ENCODE results near the gene CPXM2.

CPXM2 gene

GRCh38 chr10:123848564-123849457 is 42.8 kb downstream of the CPXM2 start:
- no peak for DNase-seq (ENCODE audit: low read depth in 3 of 3)

DNA sequence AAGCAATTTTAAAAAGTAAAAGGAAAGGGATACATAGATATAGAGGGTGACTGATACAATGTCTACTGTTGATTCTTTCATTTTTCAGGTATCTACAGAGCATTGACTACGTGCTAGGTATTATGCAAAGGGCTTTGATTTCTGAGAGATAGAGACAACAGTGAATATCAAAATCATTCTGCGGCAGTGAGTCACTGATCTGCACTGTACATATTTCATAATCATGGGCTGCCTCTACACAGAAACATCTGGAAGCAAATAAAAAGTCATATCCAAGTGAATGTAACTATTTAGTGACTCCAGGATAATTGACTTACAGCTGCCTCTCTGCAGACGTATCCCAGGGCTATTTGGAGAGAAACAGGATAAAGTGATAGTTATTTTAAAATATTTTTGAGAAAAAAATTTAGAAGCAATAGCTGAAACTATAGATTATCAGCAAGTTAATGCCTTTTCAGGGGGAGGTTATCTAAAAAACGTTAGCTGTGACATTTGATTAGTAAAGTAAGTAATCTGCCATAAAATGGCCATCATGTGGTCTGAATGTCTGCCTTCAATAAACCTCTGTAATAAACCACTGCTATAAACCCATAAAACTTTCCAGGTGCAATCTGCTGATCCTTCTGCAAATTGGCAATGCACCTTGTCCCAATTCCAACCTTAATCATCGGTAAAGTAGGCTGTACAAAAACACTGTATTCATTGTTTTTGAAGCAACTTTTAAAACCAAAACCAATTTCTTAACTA is 43.7 kb downstream of the CPXM2 start:
- no peak for DNase-seq (ENCODE audit: low read depth in 3 of 3)

- DNase-seq (ENCODE audit: low read depth in 3 of 3): no peak
These were observed 47.8 kb downstream of the CPXM2 start for GRCh38 chr10:123843835-123844234.

DNA sequence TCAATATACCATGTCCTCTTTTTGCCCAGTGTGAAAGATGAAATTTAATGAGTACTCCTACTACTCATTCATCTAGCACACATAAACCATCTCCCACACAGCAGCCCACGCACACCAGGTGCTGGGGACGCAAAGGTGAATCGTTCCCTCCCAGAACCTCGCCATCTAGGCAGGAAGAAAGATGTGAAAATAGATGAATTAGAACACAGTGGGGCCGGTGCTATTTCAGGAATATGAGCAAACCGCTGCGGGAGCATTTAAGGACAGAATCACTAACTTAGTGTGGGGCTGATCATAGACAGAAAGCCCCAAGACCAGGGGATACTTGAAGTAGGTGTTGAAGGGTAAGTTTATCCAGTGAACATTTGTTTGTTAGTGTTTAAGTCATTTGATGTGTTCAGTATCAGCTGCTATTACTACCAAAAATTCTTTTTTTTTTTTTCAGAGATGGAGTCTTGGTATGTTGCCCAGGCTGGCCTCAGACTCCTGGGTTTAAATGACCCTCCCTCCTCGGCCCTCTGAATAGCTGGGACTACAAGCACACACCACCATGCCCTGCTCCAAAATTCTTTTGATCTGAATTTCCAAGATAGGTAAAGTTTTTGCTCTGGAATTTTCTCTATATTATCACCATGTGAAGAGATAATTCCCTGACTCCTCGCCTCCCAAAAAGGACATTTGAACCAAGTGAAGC is 48.8 kb downstream of the CPXM2 start:
- DNase-seq (ENCODE audit: low read depth in 3 of 3): no peak

DNA sequence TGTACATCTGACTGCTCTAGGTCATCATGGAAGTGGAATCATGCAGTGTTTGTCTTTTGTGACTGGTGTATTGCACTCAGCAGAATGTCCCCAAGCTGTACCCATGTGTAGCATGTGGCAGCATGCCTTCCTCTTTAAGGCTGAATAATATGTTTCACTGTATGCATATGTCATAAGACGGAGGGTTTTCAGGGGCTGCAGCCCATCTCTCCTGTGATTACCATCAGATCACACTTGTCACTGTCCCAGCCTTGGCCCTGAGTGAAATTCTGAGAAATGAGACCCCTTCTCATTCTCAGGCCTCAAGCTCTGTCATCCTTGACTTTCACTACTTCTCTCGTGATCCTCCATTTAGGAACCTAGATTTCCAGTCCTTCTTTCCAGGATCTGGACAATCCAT is 50.0 kb downstream of the CPXM2 start:
- no peak for DNase-seq (ENCODE audit: low read depth in 3 of 3)

DNA sequence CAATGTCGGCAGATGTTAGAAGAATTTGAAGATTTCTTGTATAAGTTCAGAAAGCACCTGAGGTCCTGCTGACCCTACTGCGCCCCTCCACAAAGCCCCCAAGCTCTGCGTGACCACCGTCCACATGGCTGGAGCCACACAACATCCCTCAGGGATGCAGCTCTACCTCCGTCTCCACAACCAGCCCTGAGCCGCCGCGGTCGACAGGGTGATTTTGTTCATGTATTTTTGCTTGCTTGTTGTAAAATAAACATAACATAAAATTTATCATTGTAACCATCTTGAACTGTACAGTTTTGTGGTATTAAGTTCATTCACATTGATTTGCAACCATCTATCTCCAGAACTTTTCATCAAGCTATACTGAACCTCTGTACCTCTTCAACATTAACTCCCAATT is 50.5 kb downstream of the CPXM2 start:
- no peak for DNase-seq (ENCODE audit: low read depth in 3 of 3)

- no peak for DNase-seq (ENCODE audit: low read depth in 3 of 3)
These were observed 50.9 kb downstream of the CPXM2 start for GRCh38 chr10:123840714-123841113.

DNA sequence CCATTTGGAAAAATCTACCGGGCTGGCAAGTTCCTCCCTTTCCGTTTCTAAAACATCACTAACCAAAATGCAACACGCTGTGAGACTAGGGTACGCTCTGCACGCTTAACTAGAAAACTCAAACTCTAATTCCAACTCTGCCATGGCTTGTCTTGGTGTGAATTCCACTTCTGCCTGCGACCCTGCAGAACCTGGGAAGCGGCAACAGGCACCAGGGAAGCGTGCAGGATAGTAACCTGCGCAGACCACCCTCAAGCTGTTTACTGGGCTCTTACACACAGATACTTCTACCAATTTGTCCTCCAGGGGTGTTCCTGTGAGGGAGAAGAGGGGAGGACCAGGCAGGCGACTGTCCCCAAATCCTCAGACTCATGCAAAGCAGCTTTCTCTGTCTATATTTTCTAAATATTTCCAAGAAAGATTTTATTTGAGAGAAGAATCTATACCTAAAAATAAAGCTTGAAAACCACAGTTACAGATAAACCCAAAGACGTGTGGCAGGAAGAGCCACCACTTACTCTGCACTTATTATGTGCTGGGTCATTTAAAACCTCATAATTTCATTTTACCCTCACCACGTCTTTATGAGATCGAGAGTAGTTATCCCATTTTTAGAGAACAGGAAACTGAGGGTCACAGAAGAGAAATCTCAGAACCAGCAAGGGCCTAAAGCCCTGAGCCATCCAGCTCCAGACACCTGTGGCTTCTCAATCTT is 52.9 kb downstream of the CPXM2 start:
- no peak for DNase-seq (ENCODE audit: low read depth in 3 of 3)

GRCh38 chr10:123837756-123838155 is 53.9 kb downstream of the CPXM2 start:
- no peak for DNase-seq (ENCODE audit: low read depth in 3 of 3)

DNA sequence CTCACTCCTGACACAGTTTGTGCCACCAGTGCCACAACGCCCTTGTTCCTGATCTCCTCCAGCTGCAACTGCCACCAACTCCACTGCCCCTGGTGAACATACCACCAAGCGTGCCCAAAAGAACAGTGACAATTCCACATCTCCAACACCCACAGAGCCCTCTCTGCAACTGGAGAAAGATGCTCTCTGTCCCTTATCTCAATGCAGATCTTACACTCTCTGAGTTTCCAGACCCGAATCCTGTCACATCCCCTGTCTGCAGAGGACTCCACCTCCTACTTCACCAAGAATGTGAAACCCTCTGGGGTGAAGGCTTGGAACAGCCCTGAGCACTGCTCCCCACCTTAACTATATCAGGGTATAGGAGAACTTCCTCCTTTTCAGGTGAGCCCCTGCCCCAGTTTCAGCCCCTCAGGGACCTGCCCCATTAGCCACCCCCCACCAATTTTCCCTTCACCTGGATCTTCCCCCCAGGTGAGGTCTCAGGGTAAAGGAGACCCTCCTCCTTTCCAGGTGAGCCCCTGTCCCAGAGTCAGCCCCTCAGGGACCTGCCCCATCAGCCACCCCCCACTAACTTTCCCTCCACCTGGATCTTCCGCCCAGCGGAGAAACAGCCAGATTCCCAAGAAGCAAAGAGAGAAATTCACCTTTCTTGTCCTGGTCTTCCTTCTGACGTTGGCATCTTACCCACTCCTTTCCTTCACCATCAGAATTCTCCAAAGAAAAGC is 55.0 kb downstream of the CPXM2 start:
- DNase-seq (ENCODE audit: low read depth in 3 of 3): no peak

DNA sequence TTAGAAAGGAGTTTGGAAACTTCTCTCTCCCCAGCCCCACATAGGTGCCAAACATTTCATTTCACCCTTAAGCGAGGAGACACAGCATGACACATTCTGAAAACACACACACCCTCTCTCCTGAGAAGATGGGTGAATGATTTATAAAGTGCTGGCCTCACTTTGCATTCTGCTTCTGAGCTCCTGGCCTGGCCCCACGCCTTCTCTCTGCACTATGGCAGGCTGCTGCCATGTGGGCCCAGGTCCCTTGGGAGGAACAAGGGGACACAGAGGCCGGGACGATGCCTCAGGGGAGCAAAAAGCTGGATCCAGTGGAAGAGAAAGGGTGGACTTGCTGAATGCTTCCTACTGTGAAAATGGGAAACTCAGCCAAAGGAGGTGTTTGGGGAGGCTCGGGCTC is 56.0 kb downstream of the CPXM2 start:
- DNase-seq (ENCODE audit: low read depth in 3 of 3): no peak

DNA sequence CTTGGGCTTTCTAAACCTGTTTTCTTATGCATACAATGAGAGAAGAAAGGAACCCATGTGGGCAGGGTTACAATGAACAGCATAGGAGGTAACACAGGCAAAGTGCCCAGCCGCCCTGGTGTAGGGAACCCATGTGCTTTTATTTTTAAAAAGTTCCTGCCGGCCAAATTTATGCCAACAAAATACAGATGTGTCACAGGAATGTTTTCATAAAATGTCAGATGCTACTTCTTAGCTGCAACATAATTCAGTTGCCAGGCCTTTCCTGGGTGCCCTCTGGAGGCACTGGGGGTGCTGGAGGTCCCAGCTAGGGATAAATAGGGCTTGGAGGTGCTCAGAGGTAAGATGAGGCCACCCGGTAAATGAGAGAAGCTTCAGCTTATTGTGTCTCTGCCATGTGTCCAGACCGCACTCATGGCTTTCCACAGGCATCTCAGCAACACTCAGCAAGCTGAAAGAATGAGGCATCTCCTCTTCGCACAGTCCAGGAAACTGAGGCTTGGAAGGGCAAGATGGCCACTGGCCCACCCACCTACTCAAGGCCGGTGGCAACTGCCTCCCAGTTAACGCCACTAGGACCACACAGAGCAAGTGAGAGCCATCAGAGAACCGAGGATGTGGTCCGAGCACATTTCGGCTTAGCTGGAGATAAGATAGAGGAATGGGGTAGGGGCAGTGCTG is 58.3 kb downstream of the CPXM2 start:
- no peak for DNase-seq (ENCODE audit: low read depth in 3 of 3)

- DNase-seq (ENCODE audit: low read depth in 3 of 3): no peak
These were observed 60.3 kb downstream of the CPXM2 start for GRCh38 chr10:123831259-123831658.

DNA sequence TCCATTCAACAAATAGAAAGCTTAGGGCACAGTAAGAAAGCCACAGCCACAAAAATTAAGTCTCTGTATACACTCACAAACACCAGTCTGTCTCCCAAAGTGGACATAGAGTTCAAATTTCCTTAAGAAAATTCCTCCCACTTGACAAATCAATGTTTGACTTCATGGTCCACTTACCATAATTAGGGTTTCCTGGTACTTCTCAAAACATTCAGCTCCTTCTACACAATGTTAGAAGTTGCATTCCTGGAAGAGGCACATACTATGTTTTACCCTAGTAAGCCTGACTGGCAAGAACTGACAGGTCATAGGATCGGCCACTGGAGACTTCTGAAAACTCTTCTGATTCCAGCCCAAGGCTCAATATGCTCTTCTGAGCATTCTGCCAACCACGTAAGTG is 70.5 kb downstream of the CPXM2 start:
- DNase-seq (ENCODE audit: low read depth in 3 of 3): no peak

DNA sequence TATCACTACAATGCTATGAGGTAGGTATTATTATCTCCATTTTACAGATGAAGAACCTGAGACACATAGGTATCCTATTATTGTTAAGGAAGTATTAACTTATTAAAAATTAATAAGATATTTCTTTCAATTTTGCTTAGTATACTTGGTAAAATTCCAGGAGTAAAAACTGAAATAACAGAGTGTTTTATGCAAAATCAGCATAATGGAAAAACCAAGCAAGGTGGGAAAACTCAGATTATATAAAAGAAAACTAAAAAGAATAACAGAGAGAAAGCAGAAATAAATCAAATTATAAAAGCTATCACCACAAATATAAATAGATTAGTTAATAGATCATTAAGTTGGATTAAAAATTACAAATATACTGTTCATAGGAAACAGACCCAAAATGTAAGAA is 82.0 kb downstream of the CPXM2 start:
- DNase-seq (ENCODE audit: low read depth in 3 of 3): no peak

DNA sequence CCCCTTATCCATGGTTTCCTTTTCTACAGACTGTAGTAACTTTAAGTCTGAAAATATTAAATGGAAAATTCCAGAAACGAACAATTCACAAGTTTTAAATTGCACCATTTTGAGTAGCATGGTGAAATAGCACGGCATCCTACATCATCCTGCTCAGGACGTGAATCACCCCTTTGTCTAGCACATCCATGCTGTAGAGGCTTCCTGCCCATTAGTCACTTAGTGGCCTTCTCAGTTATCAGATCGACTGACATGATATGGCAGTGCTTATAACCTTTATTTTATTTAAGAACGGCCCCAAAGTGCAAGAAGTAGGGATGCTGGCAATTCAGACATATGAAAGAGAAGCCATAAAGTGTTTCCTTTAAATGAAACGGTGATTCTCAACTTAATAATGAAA is 82.7 kb downstream of the CPXM2 start:
- no peak for DNase-seq (ENCODE audit: low read depth in 3 of 3)

- no peak for DNase-seq (ENCODE audit: low read depth in 3 of 3)
These were observed 83.3 kb downstream of the CPXM2 start for GRCh38 chr10:123808286-123808685.

DNA sequence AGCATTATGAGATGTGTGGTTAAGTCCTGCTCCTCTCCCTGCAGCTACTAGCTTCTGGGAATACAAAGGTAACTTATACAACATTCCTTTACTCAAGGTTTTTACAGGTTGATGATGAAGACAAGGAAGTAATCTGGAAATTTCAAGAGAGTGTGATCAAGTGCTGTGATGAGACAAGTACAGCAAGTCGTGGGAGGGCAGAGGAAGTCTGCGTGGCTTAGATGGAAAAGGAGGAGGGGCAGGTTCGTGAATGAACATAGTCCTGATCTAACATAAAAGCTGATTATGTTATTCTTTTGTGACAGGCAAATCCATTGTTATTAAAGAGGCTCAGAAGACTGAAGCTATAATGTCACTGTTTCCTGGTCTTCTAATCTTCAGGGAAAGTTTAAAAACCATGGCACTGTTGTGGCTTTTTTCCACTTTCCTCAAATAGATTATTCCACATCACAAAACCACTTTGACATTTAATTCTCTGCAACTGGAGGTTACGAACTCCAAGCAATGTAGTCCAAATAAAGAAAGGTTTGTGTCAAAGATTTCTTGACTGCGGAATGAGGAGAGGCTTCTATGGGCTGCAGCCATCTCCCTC is 84.1 kb downstream of the CPXM2 start:
- no peak for DNase-seq (ENCODE audit: low read depth in 3 of 3)

DNA sequence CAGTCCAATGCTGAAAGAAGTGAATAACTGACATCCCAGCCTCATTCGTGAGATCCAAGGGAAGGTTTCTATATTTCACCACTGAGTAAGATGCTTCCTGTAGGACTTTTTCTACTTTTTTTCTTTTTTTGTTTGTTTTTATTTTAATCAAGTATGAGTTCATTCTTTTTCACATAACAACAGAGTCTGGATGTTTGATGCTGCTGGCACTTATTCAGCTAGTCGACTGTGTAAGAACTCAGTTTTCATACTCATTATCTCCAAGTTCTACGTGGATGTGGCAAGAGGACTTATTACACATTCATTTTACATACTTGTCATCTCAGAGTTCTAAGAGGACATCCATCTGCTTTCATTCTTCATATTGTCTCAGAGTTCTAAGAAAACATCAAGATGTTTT is 86.9 kb downstream of the CPXM2 start:
- no peak for DNase-seq (ENCODE audit: low read depth in 3 of 3)

GRCh38 chr10:123800821-123801220 is 90.8 kb downstream of the CPXM2 start:
- no peak for DNase-seq (ENCODE audit: low read depth in 3 of 3)

All from stimulated activated CD4-positive, alpha-beta T cell treated with anti-CD3 and anti-CD28 coated beads, TNF-alpha, amount 100 ng/mL, for 24 hours (primary cell).